ENCODE results near the gene TTLL12.

The TTLL12 gene

DNA sequence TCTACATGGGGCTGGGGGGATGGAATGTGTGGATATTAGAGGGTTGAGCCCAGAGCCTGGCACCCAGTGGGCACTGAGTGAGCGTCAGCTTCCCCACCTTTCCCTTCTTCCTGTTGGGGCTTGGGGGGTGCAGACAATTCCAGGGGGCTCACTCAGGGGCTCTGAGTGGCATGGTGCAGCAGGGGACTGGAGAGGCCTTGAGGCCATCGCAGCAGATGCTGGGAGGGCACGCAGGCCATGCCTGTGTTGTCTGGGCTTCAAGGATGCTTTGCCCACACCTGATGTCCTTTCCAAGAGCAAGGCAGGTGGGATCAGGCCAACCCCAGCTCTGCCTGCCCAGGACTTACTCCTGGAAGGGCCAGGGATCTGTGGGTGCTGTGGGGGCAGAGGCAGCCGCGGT, 11.2 kb upstream of the TTLL12 start:
- DNase-seq = no peak

DNA sequence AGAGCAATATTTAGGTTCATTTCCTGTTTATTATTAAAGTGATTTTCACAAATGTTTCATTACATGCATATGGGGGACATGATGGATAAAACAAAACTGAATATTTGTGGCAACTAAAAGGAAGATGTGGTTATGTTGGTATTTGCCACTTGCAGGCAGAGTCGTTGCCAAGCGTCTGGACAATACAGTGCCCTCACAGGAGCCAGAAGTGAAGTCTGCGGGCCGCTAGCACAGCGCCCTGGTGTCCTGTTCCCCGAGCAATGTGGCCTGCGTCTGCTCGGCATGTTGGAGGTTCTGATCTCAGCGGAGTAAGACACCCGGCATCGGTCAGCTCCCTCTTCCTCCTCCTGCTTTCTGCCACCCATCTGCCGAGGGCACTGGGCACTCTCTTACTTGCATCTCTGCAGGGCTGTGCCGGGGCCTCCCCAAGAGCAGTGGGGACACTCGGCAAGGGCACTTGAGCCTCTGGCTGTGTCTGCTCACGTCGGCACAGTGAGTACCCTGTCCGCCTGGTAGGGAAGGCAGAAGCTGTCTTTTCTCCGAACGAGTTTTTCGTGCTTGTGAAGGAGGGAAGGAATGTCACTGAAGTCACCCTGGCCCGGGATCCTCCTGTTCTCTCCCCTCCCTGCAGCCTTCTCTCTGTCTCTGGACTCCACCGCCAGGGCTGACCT, 10.5 kb upstream of the TTLL12 start:
- no peak for DNase-seq

DNA sequence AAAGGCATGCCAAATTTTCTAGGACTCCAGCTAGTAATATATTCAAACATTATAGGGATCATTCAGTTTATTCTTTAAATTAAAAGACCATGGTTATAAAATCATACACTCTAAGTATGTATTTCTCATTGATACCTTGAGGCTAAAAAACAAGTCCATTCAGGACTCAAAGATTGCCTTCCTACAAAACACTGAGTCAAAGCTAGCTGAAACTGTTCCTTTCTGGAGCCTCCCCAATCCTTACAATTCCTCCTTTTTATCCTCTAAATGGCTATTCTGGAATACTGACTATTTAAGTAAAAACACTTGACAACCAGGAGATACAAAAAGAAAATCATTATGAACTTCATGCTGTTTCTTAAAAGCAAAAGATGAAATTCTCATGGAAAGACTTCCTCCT, 4.9 kb upstream of the TTLL12 start:
- no peak for DNase-seq

DNA sequence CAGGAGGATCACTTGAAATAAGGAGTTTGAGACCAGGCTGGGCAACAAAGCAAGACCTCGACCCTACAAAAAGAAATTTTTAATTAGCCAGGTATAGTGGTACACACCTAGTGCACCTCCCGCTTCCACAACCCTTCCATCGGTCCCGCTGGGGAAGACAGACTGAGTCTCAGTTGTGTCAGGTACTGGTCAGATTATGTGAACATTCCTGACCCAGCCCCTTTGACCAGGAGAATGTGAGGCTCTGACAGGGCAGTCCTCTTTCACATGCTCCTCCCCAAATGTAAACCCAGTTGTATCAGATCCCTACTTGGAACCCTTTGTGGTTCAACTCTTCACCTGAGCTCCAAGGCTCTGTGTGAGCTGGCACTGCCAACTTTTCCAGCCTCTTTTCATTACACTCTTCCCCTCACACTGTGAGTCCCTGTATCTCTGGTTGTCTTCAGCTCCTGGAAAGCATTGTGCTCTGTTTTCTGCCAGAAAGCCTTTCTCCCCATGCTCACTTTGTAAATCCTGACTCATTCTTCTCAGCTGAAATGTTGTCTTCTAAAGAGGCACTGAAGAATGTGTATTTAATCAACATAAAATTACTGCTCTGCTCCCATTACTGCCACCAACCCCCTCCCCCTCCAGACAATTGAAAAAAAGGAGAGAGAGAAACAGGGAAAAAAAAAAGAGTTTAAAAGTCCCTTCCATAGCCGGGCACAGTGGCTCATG, 2.1 kb upstream of the TTLL12 start:
- DNase-seq = no peak

DNA sequence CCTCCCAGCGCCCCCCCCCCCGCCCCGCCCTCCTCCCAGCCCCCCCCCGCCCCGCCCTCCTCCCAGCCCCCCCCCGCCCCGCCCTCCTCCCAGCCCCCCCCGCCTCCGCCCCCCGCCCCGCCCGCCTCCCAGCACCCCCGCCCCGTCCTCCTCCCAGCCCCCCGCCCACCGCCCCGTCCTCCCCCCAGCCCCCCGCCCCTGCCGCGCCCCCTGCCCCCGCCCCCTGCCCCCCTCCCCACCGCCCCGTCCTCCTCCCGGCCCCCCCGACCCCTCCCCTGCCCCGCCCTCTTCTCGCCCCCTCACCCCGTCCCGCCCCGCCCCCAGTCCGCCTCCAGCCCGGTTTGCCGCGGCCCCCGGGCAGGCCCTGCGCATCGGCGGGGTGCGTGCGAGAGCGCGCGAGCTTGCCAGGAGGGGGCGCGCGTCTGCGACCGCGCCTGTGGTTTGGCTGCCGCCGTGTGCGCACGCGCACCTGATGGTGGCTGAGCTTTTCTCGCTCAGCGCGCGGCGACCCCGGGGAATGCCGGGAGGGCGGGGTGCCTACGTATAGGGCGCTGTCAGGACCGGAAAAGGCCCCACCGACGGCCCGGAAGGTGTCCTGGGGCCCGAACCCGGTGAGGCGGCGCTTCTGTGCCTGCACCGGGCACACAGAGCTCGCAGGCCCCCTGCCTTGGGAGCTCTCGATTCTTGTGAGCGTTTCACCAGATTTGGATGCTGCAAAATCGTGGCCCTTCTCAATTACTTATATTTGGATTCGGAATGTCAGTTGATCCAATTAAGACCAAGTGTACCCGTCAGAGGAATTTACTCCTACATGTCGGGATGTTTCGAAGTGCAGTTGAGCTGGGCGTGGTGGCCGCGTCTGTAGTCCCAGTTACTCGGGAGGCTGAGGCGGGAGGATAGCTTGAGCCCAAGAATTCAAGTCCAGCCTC, 501 bp upstream of the TTLL12 start:
- peak; percentile 94 for DNase-seq

DNA sequence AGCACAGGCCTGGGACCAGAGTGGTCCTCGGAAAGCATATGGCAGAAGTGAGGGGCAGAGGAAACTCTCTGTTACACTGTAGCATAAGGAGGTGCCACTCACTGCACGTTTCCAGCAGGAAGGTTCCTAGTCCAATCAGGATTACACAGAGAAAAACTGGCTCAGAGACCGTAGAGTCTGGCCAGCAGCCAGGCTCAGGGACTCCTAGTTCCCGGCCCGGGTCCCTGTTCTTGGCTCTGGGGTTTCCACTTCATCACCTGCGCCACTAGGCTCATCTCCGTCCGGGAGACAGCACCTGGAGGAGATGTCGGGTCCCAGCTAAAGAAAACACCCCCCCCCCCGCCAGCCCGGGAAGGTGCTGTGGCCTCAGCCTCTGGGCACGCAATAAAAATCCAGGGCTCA, 1.1 kb downstream of the TTLL12 start:
- no peak for DNase-seq

DNA sequence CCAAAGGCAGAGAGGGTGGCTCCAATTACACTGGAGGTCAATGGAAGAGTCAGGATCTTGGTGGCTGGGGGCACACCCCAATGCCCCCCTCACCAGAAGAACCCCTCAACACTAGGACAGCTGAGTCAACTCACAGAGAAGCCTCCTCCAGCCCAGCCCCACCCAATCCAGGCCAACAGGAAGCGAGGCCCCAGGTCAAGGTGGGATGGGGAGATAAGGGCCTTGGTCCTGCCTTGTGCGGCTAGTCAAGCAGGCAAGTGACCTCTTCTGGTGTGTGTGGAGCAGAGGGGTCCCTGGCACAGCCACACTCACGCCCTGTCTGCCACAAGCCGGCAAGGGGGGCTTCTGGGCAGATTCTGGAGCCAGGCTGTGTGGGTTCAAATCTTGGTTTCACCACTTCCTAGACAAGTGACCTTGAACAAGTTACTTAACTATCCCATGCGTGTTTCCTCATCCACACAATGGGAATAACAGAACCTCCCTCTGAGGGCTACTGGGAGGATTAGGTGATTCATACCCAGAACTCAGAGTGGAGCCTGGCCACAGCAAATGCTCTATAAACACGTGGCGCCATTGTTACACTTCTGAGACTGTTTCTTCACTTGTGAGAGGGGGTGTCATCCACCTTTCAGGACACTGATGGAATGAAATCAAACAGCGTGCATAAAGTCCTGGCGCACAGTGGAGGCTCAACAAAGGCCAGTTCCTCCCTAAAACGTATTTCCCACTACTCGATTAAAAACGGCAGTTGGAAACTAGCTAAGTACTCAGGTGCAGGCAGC, 3.2 kb downstream of the TTLL12 start:
- no peak for DNase-seq

DNA sequence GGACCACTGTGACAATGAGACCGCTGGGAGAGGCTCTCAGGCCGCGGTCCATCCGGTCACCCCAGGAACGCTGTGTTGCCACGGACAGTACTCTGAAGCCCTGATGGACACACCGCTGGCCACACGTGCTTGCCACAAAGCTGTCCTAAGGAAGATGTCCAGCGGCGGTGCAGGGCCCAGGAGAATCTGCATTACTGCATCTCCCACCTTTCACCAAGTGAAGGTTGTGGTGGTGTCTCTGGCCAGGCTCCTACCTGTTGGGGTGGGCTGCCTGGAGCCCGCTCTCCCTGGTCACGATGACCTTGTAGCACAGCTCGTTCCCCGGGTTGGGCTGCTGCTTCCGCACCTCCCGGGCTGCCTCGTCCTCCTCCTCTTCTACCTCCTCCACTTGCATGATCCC, 4.2 kb downstream of the TTLL12 start:
- no peak for DNase-seq

DNA sequence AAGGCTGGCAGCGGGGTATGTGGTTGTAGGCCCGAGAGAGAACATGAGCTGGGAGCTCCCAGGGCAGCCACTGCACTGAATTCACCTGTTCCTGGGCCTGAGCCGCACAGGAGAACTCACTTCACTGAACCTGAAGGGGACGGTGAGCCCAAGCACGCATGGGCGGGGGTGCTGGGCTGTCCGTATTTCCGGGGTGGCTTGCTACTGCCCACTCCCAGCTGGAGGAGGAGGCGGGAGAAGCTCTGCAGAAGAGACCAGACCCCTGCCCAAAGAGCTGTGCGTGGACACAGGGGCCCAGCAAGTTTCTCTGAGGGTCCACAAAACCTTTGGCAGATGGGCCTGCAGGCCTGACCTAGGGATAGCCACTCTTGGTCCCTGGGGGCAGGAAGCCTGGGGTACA, 4.8 kb downstream of the TTLL12 start:
- no peak for DNase-seq

DNA sequence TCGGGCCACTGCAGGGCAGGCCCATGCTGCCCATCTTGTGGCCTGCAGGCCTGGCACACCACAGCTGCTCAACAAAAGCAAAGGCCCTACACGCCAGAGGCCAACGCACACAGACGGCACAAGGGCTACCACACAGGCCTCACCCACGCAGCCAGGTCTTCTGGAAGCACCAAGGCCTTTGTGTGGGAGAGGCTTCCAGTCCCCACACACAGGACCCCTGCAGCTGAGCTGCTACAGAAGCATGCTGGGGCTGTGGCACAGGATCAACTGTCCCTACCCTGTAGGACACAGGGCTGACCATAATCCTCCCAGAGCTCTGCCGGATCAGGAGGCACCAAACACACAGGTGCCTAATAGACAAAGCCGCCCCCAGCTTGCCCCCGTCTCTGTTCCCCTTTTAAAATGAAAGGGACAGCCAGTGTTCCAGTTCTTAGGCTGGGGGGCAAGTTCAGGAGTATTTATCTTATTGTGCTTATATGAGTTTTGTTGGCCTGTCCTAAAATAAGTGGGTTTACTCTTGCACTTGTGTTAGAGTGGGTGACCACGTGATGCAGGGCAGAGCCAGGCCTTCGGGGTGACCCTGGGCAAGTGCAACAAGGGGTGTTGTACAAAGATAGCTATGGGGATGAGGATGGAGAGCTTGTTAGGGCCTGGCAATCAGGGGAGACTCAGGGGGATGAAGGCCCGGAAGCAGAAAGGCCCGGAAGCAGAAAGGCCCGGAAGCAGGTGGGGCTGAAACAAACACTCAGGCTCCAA, 5.4 kb downstream of the TTLL12 start:
- no peak for DNase-seq

DNA sequence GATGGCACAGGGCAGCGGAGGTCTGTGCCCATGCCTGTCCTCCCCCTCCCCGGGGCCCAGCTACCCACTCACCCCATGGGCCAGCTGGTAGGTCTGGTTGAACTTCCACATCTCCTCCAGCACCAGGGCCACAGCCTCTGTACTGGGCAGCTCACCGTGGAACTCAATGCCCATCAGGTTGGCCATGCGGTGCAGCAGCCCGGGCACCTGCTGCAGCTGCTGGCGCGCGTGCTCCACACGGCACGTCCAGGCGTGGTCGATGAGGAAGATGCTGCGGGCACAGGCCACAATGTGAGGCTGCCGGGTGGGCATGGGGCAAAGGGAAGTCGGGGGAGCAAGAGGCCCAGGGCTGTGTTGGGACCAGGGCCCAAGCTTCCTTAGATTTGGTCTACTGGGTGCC, 6.3 kb downstream of the TTLL12 start:
- DNase-seq = no peak

DNA sequence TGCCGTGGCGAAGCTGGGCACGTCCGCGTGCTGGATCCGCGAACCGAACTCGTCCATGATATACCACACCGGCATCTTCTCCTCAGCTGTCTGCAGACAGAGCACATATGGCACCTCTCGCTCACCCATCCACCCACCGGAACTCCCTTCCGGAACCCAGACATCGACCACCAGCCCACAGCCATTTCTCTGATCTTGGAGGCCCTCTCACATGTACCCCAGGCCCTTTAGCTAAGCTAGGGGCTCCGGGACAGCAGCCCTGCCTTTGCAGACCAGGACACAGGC, 7.1 kb downstream of the TTLL12 start:
- DNase-seq = no peak

DNA sequence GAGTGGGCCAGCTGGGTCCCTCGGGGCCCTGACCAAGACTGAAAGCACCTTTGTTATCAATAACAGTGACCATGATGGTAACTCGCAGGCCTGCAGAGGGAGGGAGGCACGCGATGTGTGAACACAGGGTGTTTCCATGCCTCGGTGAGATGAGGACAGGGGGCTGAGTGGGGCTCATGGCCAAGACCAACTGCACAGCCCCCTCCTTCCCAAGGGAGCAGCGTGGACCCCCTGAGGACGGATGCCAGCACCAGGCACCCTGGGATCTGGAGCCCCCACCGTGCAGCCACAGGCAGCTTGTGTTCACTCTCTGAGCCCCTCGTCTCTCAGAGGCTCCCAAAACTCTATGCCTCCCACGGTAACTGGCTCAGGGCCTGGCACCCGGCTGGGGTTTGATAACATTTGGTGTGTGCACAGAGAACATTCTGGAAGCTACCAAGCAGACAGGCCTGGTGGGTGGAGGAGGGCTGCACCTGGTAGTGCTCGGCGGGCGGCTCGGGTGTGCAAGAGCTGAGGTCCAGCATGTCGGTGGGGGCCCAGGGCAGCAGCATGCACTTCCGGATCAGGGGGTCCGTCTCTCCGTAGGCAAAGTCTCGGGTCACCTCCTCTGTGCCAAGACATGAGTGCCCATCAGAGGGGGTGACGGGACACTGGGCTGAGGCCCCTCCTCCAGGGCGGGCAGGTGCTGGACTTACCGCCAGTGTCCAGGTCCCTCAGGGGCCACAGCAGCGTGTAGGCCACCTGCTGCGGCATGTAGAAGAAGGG, 7.6 kb downstream of the TTLL12 start:
- DNase-seq = no peak

DNA sequence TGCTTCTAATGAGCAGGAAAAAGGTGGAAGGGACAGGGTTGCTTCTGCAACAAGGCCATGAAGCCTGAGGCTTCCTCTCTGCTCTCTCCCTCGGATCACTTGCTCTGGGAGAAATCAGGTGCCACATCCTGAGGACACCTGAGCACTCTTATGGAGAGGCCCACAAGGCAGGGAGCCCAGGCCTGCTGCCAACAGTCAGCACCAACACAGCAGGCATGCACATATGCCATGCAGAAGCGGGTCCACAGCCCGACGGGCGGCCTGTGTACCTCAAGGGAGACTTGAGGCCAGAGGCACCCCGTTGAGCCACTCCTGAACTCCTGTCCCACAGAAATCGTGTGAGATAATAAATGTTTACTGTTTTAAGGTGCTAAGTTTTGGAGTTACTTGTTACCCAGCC, 9.5 kb downstream of the TTLL12 start:
- no peak for DNase-seq

DNA sequence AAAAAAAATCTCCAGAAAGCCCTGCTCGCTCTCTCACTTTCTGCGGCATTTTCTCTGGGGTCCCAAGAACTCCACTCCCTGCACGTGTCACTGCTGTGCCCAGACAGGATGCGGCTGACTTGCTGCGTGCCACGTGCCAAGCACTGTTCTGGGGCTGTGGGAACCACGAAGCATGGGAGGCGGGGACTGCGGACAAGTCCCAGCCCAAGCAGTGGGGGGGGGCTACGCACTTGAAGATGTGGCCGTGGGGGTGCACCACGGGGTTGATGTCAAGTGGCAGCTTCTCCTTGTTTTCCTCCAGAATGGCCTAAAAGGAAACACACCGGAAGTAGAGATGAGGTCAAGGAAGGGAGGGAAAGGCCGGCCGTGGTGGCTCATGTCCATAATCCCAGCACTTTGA, 10.8 kb downstream of the TTLL12 start:
- no peak for DNase-seq

DNA sequence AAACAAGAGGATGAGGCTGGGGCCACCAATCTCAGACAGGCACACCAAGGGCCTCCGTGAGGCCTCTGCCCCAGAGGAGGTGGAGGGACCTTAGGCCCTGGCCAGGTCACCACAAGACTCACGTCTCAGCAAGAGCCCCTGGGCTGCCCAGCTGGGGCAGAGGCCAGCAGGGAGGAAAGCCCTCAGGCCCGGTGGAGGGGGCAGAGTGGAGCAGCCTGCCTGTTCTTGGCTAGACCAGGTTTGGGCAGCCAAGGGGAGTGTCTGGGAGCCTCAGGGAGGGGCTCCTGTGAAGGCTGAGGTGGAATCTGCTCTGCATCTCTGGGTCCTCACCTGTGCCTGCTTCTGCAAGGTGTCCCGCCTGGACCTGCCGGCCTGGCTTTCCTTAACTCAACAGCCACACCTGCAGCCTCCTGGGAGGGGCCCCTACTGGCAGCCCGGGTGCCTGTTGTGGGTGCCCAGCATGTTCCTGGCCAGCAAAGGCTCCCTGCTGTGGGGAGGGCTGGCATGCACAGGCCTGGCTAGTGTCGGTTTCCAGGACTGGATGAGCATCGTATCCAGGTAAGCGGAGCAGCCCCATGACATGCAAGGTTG, 11.9 kb downstream of the TTLL12 start:
- no peak for DNase-seq

DNA sequence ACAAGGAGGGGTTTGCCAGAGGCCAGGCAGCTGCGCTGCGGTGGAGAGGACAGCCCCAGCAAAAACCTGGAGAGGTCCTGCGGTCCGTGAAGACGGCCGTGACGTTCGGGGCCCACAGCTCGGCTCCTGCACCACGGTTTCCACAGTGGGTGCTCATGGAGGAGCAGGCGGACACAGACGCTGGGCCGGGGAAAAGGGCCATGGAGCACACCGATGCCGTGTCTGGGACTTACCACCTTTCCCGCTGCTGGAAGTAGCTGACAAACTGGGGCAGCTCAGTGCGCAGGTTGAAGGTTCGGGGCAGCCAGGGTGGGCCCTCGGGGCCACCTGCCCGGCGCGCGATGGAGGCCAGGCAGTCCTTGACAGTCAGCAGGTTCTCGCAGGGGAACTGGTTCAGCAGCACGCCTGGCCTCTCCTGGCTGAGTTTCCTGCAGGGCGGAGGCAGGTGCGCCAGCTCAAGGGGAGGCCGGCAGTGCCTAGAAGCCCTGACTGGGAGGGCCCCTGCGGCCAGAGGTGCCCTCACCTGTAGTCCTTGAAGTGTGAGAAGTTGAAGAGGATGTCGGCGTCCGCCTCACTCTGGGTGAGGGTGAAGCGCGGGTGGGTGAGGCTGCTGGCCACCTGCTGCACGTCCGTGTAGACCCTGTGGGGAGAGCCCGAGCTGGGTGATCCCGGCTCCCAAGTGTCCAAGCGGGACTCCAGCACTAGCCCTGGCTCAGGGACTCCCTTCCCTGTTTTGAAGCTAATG, 12.8 kb downstream of the TTLL12 start:
- DNase-seq = no peak

DNA sequence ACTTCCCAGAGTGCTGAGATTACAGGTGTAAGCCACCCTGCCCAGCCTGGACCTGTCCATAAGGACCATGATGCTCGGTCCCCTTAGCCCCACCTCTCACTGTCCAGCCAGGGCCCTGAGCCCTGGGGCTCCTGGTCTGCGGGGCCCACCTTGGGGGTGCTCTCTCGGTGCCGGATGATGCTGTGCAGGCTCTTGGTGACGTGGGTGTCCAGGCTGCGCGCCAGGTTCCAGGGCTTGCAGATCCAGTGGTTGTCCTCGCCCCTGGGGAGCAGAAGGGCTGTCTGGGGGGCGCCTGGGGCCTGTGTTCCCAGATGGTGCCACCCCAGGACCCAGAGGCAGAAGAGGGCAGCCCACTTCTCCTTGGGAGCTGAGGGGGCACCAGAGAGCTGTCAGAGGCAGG, 13.4 kb downstream of the TTLL12 start:
- no peak for DNase-seq

DNA sequence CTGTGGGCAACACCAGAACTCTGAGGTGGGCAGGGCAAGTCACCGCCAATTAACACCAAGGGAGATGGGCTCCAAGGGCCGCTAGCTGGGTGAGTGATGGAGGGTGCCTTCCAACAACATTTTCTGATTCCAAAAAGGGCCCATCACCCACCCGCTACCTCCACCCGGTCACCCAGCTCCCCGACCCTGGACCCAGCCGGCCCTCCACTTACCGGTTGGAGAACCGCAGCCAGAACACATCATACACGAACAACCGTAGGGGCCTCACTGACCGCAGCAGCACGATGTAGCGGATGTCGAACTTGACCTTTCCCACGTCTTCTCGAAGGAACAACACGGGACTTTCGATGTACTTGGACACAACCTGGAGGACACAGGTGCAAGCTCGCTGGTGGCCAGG, 14.7 kb downstream of the TTLL12 start:
- no peak for DNase-seq

DNA sequence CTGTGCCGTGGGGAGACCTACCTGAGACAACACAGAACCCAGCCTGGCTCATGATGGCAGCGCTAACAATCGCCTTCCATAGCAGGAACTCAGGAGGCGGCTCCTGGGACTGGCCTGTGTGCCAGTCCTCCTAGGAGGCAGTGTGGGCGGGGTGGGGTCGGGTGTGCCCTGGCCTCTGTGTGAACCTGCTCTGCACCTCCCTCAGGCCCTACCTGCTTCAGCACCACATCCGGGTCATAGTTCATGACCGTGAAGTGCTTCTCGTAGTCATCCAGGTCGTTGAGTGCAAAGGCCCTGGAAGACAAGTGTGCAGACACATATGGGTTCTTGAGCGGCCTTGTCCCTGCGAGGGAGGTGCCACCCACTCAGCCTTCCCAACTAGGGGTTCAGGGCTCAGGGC, 15.3 kb downstream of the TTLL12 start:
- DNase-seq = no peak
